ENCODE measurements around the gene C17orf50. TPM values are rescaled to one million over a fixed set of nuclear protein-coding genes. Genes with fewer than 3 reads are reported as not detected.

C17orf50 gene
- polyA plus RNA-seq, 3 donors, result 0.25 to 0.26 TPM; not detected in 1

GRCh38 chr17:35731917-35732805 lies 28.5 kb upstream of the C17orf50 start:
- no peak for DNase-seq (ENCODE audit: extremely low read depth in 1 of 11, low read depth in 9 of 11, low spot score in 4 of 11)

- no peak for DNase-seq (ENCODE audit: extremely low read depth in 1 of 11, low read depth in 9 of 11, low spot score in 4 of 11)
Observed at GRCh38 chr17:35732806-35733136, 27.9 kb upstream of the C17orf50 start.

GRCh38 chr17:35733366-35733765 lies 27.3 kb upstream of the C17orf50 start:
- no peak for DNase-seq (ENCODE audit: extremely low read depth in 1 of 11, low read depth in 9 of 11, low spot score in 4 of 11)

DNA sequence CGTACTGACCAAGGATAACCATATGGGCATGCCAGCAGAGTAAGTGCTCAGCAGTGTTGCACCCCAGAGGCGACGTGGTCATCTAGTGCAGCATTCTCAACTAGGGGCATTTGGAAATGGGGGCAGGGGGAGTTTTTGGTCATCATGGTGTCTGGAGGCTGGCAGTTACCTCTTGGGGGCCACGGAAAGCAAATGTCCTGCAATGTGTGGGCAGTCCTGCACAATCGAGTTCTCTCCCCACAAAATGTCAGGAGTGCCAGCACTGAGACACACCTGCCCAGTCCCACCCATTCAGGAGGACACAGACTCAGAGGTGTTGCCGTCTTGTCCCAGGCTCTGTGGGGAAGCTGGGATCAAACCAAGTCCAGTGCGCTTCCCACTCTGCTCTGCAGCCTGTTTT lies 26.3 kb upstream of the C17orf50 start:
- no peak for DNase-seq (ENCODE audit: extremely low read depth in 1 of 11, low read depth in 9 of 11, low spot score in 4 of 11)

DNA sequence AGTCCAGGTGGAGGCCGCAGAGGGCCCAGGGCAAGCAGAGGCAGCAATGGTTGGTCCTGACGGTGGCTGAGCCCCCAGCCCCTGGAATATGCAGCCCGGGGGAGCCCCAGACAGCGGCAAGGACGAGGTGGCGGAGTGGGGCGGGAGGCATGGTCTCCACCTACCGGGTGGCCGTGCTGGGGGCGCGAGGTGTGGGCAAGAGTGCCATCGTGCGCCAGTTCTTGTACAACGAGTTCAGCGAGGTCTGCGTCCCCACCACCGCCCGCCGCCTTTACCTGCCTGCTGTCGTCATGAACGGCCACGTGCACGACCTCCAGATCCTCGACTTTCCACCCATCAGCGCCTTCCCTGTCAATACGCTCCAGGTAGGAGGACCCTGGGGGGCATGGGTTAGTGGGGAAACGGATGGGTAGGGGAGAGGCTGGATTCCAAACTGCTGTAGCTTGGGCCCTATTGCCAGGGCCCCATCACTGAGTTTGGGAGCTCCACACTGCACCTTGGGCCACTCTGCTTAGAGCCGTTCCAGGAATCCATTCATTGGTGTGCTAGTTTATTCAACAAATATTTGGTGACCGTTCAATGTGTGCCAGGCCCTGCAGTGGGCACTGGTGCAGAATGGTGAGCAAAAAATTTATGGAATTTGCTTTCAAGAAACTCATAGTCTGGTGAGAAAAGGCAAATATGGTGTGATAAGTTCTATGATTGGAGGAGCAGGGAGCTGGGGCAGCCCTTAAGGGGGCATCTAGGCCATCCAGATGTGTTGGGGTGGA lies 25.5 kb upstream of the C17orf50 start:
- no peak for DNase-seq (ENCODE audit: extremely low read depth in 1 of 11, low read depth in 9 of 11, low spot score in 4 of 11)

GRCh38 chr17:35736236-35736635 lies 24.5 kb upstream of the C17orf50 start:
- no peak for DNase-seq (ENCODE audit: extremely low read depth in 1 of 11, low read depth in 9 of 11, low spot score in 4 of 11)

DNA sequence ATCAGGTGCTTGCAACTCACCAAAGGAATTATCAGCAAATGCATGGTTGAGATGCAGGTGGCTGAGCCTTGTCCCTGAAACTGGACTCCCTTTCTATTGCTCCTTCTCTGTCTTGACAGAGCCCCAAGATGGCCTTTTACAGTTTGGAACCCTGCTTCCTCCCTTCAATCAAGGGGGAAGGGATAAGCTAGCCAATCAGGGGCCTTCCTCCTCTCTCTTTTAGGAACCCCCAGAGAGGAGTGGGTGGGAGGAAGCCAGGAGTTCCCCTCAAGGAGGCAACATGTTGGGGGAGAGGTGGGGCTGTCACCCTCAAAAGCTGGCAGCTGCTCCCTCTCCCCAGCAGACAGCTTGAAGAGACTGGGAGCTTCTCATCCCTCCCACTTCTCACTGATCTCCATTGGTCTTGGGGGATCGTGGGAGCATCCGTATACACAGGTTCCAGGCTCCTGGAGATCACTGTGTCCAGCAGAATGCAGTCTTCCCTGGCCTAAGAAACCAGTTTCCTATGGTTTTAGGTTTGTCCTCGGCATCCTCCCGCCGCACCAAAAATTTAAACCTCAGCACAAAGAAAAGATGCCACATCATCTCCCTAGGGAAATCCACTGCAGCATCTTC lies 22.1 kb upstream of the C17orf50 start:
- no peak for DNase-seq (ENCODE audit: extremely low read depth in 1 of 11, low read depth in 9 of 11, low spot score in 4 of 11)

GRCh38 chr17:35740216-35740615 lies 20.5 kb upstream of the C17orf50 start:
- no peak for DNase-seq (ENCODE audit: extremely low read depth in 1 of 11, low read depth in 9 of 11, low spot score in 4 of 11)

GRCh38 chr17:35740997-35741931 lies 19.4 kb upstream of the C17orf50 start:
- DNase-seq (ENCODE audit: extremely low read depth in 1 of 11, low read depth in 9 of 11, low spot score in 4 of 11), result no peak

DNA sequence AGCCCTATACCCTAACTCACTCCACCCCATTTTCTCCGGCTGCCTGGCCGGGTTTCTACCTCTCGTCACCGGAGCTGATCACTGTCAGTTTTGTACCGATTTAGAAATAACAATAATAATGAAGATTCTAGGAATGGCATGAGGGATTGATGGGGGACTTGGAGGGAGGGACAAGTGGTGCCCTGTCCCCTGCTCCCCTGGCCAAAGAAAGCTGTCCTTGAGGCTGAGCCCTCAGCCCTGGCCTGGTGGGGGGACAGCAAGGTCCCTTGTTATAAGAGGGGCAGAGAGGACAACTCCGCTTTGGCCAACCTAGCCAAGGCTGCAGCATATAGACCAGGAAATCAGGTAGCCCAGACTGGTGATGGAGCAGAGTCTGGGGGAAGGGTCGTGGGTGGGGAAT lies 18.2 kb upstream of the C17orf50 start:
- DNase-seq (ENCODE audit: extremely low read depth in 1 of 11, low read depth in 9 of 11, low spot score in 4 of 11), result no peak

DNA sequence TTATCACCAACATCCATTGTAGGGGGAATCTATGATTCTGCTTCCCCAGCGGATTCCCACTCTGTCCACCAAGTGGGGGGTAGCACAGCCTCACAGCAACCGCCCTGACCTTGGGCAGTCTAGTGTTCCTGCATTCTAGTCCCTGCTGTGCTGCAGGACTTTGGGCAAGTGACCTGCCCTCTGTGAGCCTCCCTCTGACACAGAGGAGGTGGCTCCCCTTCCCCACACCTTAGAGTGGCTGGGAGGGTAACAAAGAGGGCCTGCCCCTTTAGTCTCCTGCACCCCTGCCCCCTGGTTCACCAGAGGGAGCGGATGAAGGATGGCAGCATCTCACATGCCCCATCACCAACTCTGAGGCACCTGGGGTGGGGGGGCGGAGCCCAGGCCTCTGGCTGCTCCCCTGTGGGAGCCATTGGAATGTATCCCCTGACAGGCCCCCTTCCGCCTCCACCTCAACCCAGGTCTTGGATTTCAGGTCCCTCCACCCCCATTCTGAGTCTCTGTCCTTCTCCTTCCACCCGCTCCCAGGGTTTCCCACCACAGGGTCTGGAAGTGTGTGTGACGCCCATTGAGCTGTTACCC lies 17.7 kb upstream of the C17orf50 start:
- DNase-seq (ENCODE audit: extremely low read depth in 1 of 11, low read depth in 9 of 11, low spot score in 4 of 11), result no peak

GRCh38 chr17:35743626-35744328 lies 16.9 kb upstream of the C17orf50 start:
- DNase-seq (ENCODE audit: extremely low read depth in 1 of 11, low read depth in 9 of 11, low spot score in 4 of 11), result peak in 1 of 11 donors; percentile 44

DNA sequence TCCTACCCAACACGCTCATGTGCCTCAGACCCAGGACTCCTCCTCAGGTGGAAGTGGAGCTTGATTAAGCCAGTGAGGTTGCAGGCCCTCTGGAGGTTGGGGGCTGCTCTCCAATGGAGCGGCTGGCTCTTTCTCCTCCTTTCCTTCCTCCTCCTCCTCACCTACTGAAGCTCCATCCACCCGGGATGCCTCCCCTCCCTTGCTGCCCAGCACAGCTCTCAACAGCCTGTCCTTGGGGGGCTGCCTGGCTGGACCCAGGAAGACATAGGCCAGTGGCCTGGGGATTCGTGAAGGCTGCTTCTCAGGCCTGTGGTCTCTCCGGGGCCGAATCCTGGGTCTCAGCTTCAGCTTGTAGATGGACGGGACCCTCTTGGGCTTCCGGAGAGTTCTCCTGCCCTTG lies 15.9 kb upstream of the C17orf50 start:
- DNase-seq (ENCODE audit: extremely low read depth in 1 of 11, low read depth in 9 of 11, low spot score in 4 of 11), result no peak

DNA sequence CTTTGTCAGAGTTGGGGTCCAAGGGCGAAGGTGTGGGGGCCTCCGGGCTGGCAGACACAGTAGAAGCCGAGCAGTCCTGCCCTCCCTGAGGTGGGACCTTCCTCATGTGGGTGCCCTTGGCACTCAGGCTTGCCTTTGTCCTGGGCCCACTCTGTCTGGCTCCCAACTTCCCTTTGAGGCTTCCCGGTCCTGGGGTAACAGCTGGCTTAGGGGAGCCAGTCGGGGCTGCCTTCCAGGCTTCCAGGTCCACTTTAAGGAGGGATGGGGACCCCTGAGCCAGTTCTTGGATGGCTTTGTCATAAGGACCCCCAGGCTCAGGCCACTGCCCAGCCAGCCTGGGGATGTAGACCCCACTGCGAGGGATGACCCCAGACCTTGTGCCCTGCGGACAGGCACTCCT lies 15.4 kb upstream of the C17orf50 start:
- no peak for DNase-seq (ENCODE audit: extremely low read depth in 1 of 11, low read depth in 9 of 11, low spot score in 4 of 11)

DNA sequence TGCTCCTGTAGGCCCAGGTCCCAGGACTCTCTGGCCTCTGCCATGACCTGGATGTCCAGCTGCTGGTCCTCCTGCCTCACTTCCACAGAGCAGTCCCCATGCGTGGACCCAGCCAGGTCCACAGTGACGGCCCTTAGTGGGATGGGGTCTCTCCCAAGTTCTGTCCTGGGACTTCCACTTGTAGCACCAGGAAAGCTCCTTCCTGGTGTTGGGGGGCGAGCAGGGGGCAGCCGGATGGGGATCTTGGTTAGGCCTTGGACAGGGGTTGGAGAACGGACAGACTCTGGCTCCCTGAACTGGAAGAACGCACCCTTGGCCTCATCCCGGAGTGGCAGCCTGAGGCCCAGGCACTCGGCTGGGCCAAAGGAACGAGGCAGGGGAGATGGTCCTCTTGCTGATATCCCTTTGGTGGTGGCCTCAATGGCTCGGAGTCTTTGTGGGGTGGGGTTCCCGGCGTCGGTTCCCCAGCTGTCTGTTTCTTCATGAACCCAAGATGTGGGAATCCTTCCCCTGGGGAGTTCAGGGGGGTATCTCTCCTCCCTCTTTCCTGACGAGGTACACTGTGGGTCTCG lies 14.9 kb upstream of the C17orf50 start:
- DNase-seq (ENCODE audit: extremely low read depth in 1 of 11, low read depth in 9 of 11, low spot score in 4 of 11), result no peak

DNA sequence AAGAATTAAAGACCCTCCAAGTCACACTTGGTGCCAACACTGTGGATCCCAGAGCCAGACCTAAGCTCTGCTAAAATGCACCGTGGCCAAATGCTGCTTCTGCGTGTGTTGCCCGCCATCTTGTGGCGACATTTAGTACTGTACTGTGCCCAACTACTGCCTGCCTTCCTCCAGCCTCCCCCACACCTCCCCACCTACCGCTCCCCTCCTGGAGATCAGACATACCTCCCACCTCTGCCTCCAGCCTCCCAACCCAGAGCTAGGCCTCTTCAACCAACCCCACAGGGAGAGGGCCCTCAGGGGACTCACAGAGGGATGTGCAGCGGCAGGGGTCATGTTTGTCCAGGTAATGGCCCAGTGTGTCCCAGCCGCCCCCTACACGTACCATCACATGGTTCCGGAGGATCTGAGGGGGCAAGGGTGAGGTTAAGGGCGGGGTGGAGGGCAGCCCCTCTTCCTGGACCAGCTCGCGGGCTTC lies 13.1 kb upstream of the C17orf50 start:
- DNase-seq (ENCODE audit: extremely low read depth in 1 of 11, low read depth in 9 of 11, low spot score in 4 of 11), result peak in 9 of 11 donors; percentile 52 to 75 (median 66)

GRCh38 chr17:35748341-35748841 lies 12.3 kb upstream of the C17orf50 start:
- DNase-seq (ENCODE audit: extremely low read depth in 1 of 11, low read depth in 9 of 11, low spot score in 4 of 11), result no peak

Measured in renal cortex interstitium (tissue), 11 donors.